ENCODE results near the gene PPP2R3B.

GRCh38 chrX:348461-349117, 38.1 kb downstream of the PPP2R3B start:
- TF ChIP-seq BHLHE40 (IDR thresholded peaks at IDR 0.05; ENCODE audit: borderline replicate concordance) (no peak), ELF4 (IDR thresholded peaks at IDR 0.05) (no peak), L3MBTL2 (conservative IDR thresholded peaks at IDR 0.05) (no peak), FOXM1 (IDR thresholded peaks at IDR 0.05; ENCODE audit: borderline replicate concordance) (no peak), SUZ12 (IDR thresholded peaks at IDR 0.05) (no peak)
